DMS 273 (cell line): ENCODE data around the gene KLK15.

Experiments used
- DNase-seq: peaks from one replicate; lab custom pipeline; 2025; ENCODE audit not compliant: unreplicated experiment; lab: John Stamatoyannopoulos, UW

Gene KLK15

GRCh38 chr19:50777261-50777660, 56.1 kb downstream of the KLK15 start:
- DNase-seq: no peak

- no peak for DNase-seq
These were observed 57.2 kb downstream of the KLK15 start for GRCh38 chr19:50776131-50776530.
